ENCODE data around the gene B4GALNT2. TPM values are rescaled to one million over a fixed set of nuclear protein-coding genes. Genes with fewer than 3 reads are reported as not detected.

B4GALNT2 gene
- total and polyA plus RNA-seq, 2 experiments from 2014 or later, result not detected

DNA sequence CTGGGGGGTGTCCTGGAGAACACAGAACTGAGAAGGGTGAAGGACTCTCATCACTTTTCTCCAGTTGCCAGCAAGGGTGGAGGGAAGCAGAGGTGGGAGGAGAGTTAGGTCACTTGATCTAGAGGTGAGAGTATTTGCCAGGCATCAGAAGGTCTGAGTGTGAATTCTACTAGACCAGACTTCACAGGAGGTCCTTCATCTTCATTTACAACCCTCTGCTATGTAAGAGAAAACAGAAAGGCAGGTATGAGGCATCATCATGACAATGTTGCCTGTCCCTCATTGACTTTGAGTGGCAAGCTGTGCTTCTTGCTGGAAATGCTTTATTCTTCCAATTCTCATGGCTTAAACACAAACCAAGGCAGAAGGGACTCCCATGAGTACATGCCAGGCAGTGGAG, 45.9 kb upstream of the B4GALNT2 start:
- in situ Hi-C loops (cut with MboI), result no loop called here
- Histone ChIP-seq H3K27me3 (replicated peaks; ENCODE audit: insufficient read depth) (peaks cover 31% of the 10 kb centered on the region), H3K79me2 (ENCODE audit: insufficient read depth) (no peaks in the 10 kb centered on the region), H3K36me3 (ENCODE audit: low read depth) (no peaks in the 10 kb centered on the region), H3K9me2 (ENCODE audit: insufficient read depth) (no peaks in the 10 kb centered on the region), H2AFZ (no peak overlapping the region), H3K27ac (no peak overlapping the region), H3K4me2 (ENCODE audit: unreplicated experiment) (no peak overlapping the region), H3F3A (ENCODE audit: insufficient read depth) (no peaks in the 10 kb centered on the region), H3K9ac (no peak overlapping the region), H3K4me1 (ENCODE audit: insufficient read depth) (no peaks in the 10 kb centered on the region), H3K4me3 (no peak overlapping the region), H3K9me3 (ENCODE audit: low read depth) (no peaks in the 10 kb centered on the region), H4K20me1 (ENCODE audit: insufficient read depth) (no peaks in the 10 kb centered on the region)
- TF ChIP-seq EZH2phosphoT487 (IDR thresholded peaks at IDR 0.05; ENCODE audit: insufficient read depth, low read depth) (no peak), EZH2 (IDR thresholded peaks at IDR 0.05; ENCODE audit: insufficient read depth, poor library complexity, severe bottlenecking) (no peak)
- no peak for DNase-seq

DNA sequence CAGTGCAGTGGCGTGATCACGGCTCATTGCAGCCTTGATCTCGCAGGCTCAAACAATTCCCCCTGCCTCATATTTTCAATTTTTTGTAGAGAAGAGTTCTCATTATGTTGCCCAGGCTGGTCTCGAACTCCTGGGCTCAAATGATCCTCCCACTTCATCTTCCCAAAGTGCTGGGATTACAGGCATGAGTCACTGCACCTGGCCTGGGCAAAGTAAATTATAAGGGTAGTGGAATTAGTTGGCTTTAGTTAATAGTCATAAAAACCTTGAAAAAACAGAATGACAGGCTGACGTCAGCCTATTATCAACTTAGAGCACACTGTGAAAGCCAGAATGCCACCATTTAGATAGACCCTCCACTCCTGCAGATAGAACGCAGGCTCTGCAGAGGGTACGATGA, 43.5 kb upstream of the B4GALNT2 start:
- in situ Hi-C loops (cut with MboI), result no loop called here
- Histone ChIP-seq H3K4me2 (ENCODE audit: unreplicated experiment) (no peak overlapping the region), H3K36me3 (ENCODE audit: low read depth) (no peaks in the 10 kb centered on the region), H3F3A (ENCODE audit: insufficient read depth) (no peaks in the 10 kb centered on the region), H3K27me3 (replicated peaks; ENCODE audit: insufficient read depth) (peaks cover 14% of the 10 kb centered on the region), H2AFZ (no peak overlapping the region), H3K9me3 (ENCODE audit: low read depth) (no peaks in the 10 kb centered on the region), H3K27ac (no peak overlapping the region), H3K4me3 (no peak overlapping the region), H3K79me2 (ENCODE audit: insufficient read depth) (no peaks in the 10 kb centered on the region), H3K9me2 (ENCODE audit: insufficient read depth) (no peaks in the 10 kb centered on the region), H3K9ac (no peak overlapping the region), H4K20me1 (ENCODE audit: insufficient read depth) (no peaks in the 10 kb centered on the region), H3K4me1 (ENCODE audit: insufficient read depth) (no peaks in the 10 kb centered on the region)
- no peak for DNase-seq
- no peak for TF ChIP-seq EZH2phosphoT487 (IDR thresholded peaks at IDR 0.05; ENCODE audit: insufficient read depth, low read depth)
- TF ChIP-seq EZH2 (IDR thresholded peaks at IDR 0.05; ENCODE audit: insufficient read depth, poor library complexity, severe bottlenecking), result no peak
- 72% methylated on average over 7 of the region's 7 CpGs for WGBS, 2 experiments (ENCODE audit: low coverage in 1 of 2, low lambda C conversion rate in 2 of 2, missing lambda C conversion rate in 2 of 2)

DNA sequence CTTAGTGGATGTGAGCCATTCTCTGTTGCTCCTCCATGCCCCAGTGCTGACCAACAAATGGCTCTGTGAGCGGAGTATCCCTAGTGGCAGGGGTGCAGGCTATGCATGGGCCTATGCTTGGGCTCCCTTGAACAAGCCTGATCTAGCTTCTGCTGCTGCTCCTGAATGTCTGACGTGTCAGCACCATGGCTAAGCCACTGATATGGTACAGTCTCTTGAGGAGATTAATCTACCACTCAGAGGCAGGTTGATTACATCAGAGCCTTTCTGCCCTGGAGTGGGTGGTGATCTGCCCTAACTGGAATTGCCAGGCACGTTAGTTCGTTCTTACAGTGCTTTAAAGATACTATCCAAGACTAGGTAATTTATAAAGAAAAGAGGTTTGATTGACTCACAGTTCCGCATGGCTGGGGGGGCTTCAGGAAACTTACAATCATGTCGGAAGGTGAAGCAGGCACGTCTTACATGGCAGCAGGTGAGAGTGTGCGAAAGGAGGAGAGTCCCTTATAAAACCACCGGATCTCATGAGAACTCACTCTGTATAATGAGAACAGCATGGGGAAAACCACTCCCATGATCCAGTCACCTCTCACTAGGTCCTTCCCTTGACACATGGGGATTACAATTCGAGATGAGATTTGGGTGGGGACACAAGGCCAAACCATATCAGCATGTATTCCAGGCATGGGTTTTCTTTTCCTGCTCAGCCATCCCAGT, 41.5 kb upstream of the B4GALNT2 start:
- Histone ChIP-seq H3K36me3 (ENCODE audit: low read depth) (no peaks in the 10 kb centered on the region), H3K4me3 (no peak overlapping the region), H3K4me1 (ENCODE audit: insufficient read depth) (no peaks in the 10 kb centered on the region), H3K4me2 (ENCODE audit: unreplicated experiment) (no peak overlapping the region), H4K20me1 (ENCODE audit: insufficient read depth) (no peaks in the 10 kb centered on the region), H3K27ac (no peak overlapping the region), H3K9me3 (ENCODE audit: low read depth) (no peaks in the 10 kb centered on the region), H3K9me2 (ENCODE audit: insufficient read depth) (no peaks in the 10 kb centered on the region), H3F3A (ENCODE audit: insufficient read depth) (no peaks in the 10 kb centered on the region), H2AFZ (no peak overlapping the region), H3K9ac (no peak overlapping the region), H3K27me3 (replicated peaks; ENCODE audit: insufficient read depth) (peaks cover 7% of the 10 kb centered on the region), H3K79me2 (ENCODE audit: insufficient read depth) (no peaks in the 10 kb centered on the region)
- TF ChIP-seq EZH2 (IDR thresholded peaks at IDR 0.05; ENCODE audit: insufficient read depth, poor library complexity, severe bottlenecking) (no peak), EZH2phosphoT487 (IDR thresholded peaks at IDR 0.05; ENCODE audit: insufficient read depth, low read depth) (no peak)
- WGBS, 2 experiments (ENCODE audit: low coverage in 1 of 2, low lambda C conversion rate in 2 of 2, missing lambda C conversion rate in 2 of 2), result 43 to 46% methylated on average over 10 of the region's 10 CpGs
- in situ Hi-C loops (cut with MboI), result no loop called here
- DNase-seq, result no peak

DNA sequence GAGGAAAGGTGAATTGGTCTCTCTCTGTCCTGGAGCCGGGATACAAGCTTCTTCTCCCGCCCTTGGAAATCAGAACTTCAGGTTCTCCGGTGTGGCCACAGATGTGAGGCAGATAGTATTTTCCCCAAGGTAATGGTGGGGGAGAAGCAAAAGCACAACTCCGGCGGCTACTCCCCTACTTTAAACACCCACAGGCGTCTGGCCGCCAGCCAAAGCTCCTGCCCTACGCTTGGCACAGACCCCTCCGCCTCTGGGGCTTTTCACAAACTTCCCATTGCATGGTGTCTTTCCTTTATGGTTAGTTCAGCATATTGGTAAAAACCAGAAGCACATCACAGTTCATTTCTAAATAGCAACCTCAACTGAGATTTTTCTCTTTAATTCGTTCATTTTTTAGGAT, 39.4 kb upstream of the B4GALNT2 start:
- Histone ChIP-seq H3K27ac (no peak overlapping the region), H3K9ac (no peak overlapping the region), H3K27me3 (replicated peaks; ENCODE audit: insufficient read depth) (no peaks in the 10 kb centered on the region; the same call in 1 of the 2 replicates), H2AFZ (no peak overlapping the region), H3K4me2 (ENCODE audit: unreplicated experiment) (no peak overlapping the region), H3F3A (ENCODE audit: insufficient read depth) (no peaks in the 10 kb centered on the region), H3K9me2 (ENCODE audit: insufficient read depth) (no peaks in the 10 kb centered on the region), H3K4me3 (no peak overlapping the region), H4K20me1 (ENCODE audit: insufficient read depth) (no peaks in the 10 kb centered on the region), H3K4me1 (ENCODE audit: insufficient read depth) (no peaks in the 10 kb centered on the region), H3K36me3 (ENCODE audit: low read depth) (no peaks in the 10 kb centered on the region), H3K79me2 (ENCODE audit: insufficient read depth) (no peaks in the 10 kb centered on the region), H3K9me3 (ENCODE audit: low read depth) (no peaks in the 10 kb centered on the region)
- DNase-seq, result no peak
- in situ Hi-C loops (cut with MboI), result no loop called here
- WGBS, 2 experiments (ENCODE audit: low coverage in 1 of 2, low lambda C conversion rate in 2 of 2, missing lambda C conversion rate in 2 of 2), result 49 to 51% methylated on average over 10 of the region's 10 CpGs
- TF ChIP-seq EZH2 (IDR thresholded peaks at IDR 0.05; ENCODE audit: insufficient read depth, poor library complexity, severe bottlenecking) (no peak), EZH2phosphoT487 (IDR thresholded peaks at IDR 0.05; ENCODE audit: insufficient read depth, low read depth) (no peak)

DNA sequence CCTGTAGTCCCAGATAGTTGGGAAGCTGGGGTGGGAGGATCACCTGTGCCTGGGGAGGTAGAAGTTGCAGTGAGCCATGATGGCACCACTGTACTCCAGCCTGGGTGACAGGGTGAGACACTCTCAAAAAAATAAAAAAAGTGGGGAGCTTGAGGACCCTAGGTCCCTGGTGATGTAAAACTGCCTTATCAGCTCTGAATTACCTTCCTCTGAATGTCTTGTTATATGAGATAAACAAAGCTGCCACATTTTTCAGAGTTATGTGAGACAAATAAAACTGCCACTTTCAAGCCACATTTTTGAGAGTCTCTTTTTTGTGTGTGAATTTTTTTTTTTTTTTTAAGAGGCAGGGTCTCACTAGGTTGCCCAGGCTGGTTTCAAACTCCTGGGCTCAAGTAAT, 32.0 kb upstream of the B4GALNT2 start:
- Histone ChIP-seq H3K4me2 (ENCODE audit: unreplicated experiment) (no peak overlapping the region), H3K9ac (no peak overlapping the region), H2AFZ (no peak overlapping the region), H3K36me3 (ENCODE audit: low read depth) (no peaks in the 10 kb centered on the region), H4K20me1 (ENCODE audit: insufficient read depth) (no peaks in the 10 kb centered on the region), H3K79me2 (ENCODE audit: insufficient read depth) (no peaks in the 10 kb centered on the region), H3K4me3 (no peak overlapping the region), H3K27me3 (replicated peaks; ENCODE audit: insufficient read depth) (no peaks in the 10 kb centered on the region), H3K4me1 (ENCODE audit: insufficient read depth) (peaks cover 12% of the 10 kb centered on the region), H3K9me2 (ENCODE audit: insufficient read depth) (no peaks in the 10 kb centered on the region), H3K27ac (no peak overlapping the region), H3K9me3 (ENCODE audit: low read depth) (no peaks in the 10 kb centered on the region), H3F3A (ENCODE audit: insufficient read depth) (peaks cover 14% of the 10 kb centered on the region)
- DNase-seq, result no peak
- TF ChIP-seq EZH2 (IDR thresholded peaks at IDR 0.05; ENCODE audit: insufficient read depth, poor library complexity, severe bottlenecking) (no peak), EZH2phosphoT487 (IDR thresholded peaks at IDR 0.05; ENCODE audit: insufficient read depth, low read depth) (no peak)
- in situ Hi-C loops (cut with MboI), result no loop called here
